Keratinocyte (primary cell): ENCODE data around the gene FAM32A.

Experiments
- CTCF ChIP-seq, 3 experiments: IDR thresholded peaks in 1 of 3; conservative IDR thresholded peaks in 1 of 3; optimal IDR thresholded peaks in 1 of 3; 2 replicates in 2 of 3; 3 replicates in 1 of 3; pipeline versions ENCODE3 to v1.5.1; 2011; ENCODE audit warnings: low read length in 3 of 3, mild to moderate bottlenecking in 3 of 3, moderate library complexity in 2 of 3, control low read depth in 1 of 3, inconsistent platforms in 1 of 3; ENCODE audit not compliant: insufficient read depth in 2 of 3; ENCODE audit errors: extremely low read depth in 1 of 3
- EZH2 ChIP-seq: IDR thresholded peaks from one replicate; pipeline ENCODE4 v1.6.1; 2012; ENCODE audit warnings: inconsistent platforms, mild to moderate bottlenecking, low read length, moderate library complexity

DNA sequence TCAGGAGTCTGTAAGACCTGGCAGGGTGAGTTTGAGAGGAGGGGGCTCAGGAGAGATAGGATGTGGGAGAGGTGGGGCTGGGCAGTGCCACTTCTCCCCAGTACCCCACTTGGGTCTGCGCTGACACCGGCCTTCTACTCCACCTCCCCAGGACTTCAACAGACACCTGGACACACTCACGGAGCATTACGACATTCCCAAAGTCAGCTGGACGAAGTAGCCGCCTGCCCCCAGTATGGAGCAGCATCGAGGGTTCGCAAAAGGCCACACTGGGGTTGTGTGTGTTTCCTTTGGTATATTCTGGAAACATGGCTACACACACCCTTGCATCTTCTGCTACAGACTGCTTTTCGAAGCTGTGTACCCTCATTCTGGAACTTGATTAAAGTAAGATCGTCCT is 5.5 kb downstream of the FAM32A start:
- TF ChIP-seq CTCF (optimal IDR thresholded peaks at IDR 0.05 in 1 of 3, IDR thresholded peaks at IDR 0.05 in 1 of 3, conservative IDR thresholded peaks at IDR 0.05 in 1 of 3; ENCODE audit: extremely low read depth in 1 of 3, insufficient read depth in 2 of 3, low read length in 3 of 3) (no peak), EZH2 (no peak)
